OCI-LY7 (cell line): ENCODE measurements around the gene C2CD4A. TPM values are rescaled to one million over a fixed set of nuclear protein-coding genes. Genes with fewer than 3 reads are reported as not detected.

ENCODE experiments used
- BruUV-seq: library from RNA; stranded (reverse); fragments of 400-500 nt; replicated peaks from 2 replicates; lab custom pipeline; 2021; lab: Mats Ljungman, UMichigan
- CTCF ChIA-PET: fragments of 300-600 bp; sonication (Branson Sonifier 250); formaldehyde crosslinking; loops from one replicate; lab custom pipeline; 2022; ENCODE audit warnings: antibody characterized with exemption; ENCODE audit not compliant: unreplicated experiment; lab: Charles Lee
- POLR2A ChIA-PET: fragments of 300-600 bp; sonication (Branson Sonifier 250); formaldehyde crosslinking; loops from one replicate; lab custom pipeline; 2022; ENCODE audit warnings: antibody characterized with exemption; lab: Charles Lee
- DNase-seq: peaks from one replicate; pipeline ENCODE4 v3.0.0-alpha.2; 2015; ENCODE audit warnings: low spot score
- H2AFZ ChIP-seq: fragments of 200-600 bp; sonication (generic), shearing (Covaris generic); 2 replicates; pipeline ENCODE4 v1.6.1; 2014; ENCODE audit warnings: mild to moderate bottlenecking, antibody characterized with exemption, low read length, moderate library complexity
- H3K27ac ChIP-seq: fragments of 200-600 bp; sonication (generic); 2 replicates; pipeline ENCODE4 v1.5.1; 2014; ENCODE audit warnings: mixed run types, low read depth, mild to moderate bottlenecking, moderate library complexity, low read length, inconsistent platforms; ENCODE audit not compliant: poor library complexity, severe bottlenecking
- H3K36me3 ChIP-seq: fragments of 200-600 bp; sonication (generic); 2 replicates; pipeline ENCODE4 v1.6.1; 2014; ENCODE audit warnings: mild to moderate bottlenecking, antibody characterized with exemption, low read length, moderate library complexity, mixed read lengths; ENCODE audit not compliant: insufficient read depth
- H3K4me1 ChIP-seq: fragments of 200-600 bp; sonication (generic); 2 replicates; pipeline ENCODE4 v1.5.1; 2014; ENCODE audit warnings: mild to moderate bottlenecking, low read length; ENCODE audit not compliant: insufficient read depth, poor library complexity, severe bottlenecking
- H3K4me2 ChIP-seq: fragments of 200-600 bp; sonication (generic); 2 replicates; pipeline ENCODE4 v1.6.1; 2014; ENCODE audit warnings: mild to moderate bottlenecking, low read length
- H3K4me3 ChIP-seq: fragments of 200-600 bp; sonication (generic); 2 replicates; pipeline ENCODE4 v1.5.1; 2014; ENCODE audit warnings: mild to moderate bottlenecking, low read depth, low read length; ENCODE audit not compliant: poor library complexity, severe bottlenecking
- H3K79me2 ChIP-seq: fragments of 200-600 bp; sonication (generic); 2 replicates; pipeline ENCODE4 v1.6.1; 2016; ENCODE audit warnings: low read depth, mild to moderate bottlenecking, low read length, moderate library complexity, mixed read lengths; ENCODE audit not compliant: insufficient read depth
- H3K9me2 ChIP-seq: fragments of 200-600 bp; sonication (generic); 2 replicates; pipeline ENCODE4 v1.6.1; 2016; ENCODE audit warnings: mild to moderate bottlenecking, low read length, mixed read lengths; ENCODE audit not compliant: insufficient read depth
- H3K9me3 ChIP-seq: fragments of 200-600 bp; sonication (generic); 2 replicates; pipeline ENCODE4 v1.6.1; 2014; ENCODE audit warnings: mild to moderate bottlenecking, mixed run types, low read length, mixed read lengths
- H4K20me1 ChIP-seq: fragments of 200-600 bp; sonication (generic); 2 replicates; pipeline ENCODE4 v1.6.1; 2014; ENCODE audit warnings: mild to moderate bottlenecking, antibody characterized with exemption, low read length, moderate library complexity, mixed read lengths; ENCODE audit not compliant: insufficient read depth
- EZH2phosphoT487 ChIP-seq: fragments of 200-600 bp; sonication (generic); IDR thresholded peaks from 2 replicates; pipeline ENCODE4 v1.6.1; 2018; ENCODE audit warnings: low read depth, borderline replicate concordance, mild to moderate bottlenecking, mixed run types, antibody characterized with exemption, low read length, moderate library complexity, mixed read lengths
- intact Hi-C: fragments of 100-400 bp; cut with micrococcal nuclease; formaldehyde crosslinking; loops from one replicate; pipeline ENCODE4 v1.10.0; 2022; ENCODE audit not compliant: unreplicated experiment
- total RNA-seq, 2 experiments: library from RNA; depleted of rRNA in 1 of 2; stranded (reverse); fragments of >200 nt in 1 of 2; shearing (Covaris generic) in 1 of 2; gene quantifications; 2 replicates each; pipeline ENCODE4 v1.2.3, GENCODE V29; 2014 to 2022
- TF ChIP-seq, protein P1 (sequence below): fragments of 200-600 bp; sonication (generic); conservative IDR thresholded peaks from 2 replicates; pipeline ENCODE4 v1.5.1; 2014; ENCODE audit warnings: mild to moderate bottlenecking, antibody characterized with exemption, low read length, moderate library complexity, mixed read lengths

C2CD4A gene
- total RNA-seq, 2 experiments from 2014 or later: not detected

- Histone ChIP-seq H4K20me1 (peaks cover 21% of the 10 kb centered on the region), H3K9me3 (no peaks in the 10 kb centered on the region), H3K79me2 (peaks cover 71% of the 10 kb centered on the region), H3K27ac (no peak overlapping the region), H3K4me3 (no peak overlapping the region), H3K4me1 (peaks cover 26% of the 10 kb centered on the region), H3K36me3 (peaks cover 6% of the 10 kb centered on the region; the same call in 1 of the 2 replicates), H3K9me2 (no peaks in the 10 kb centered on the region), H3K4me2 (no peak overlapping the region), H2AFZ (no peak overlapping the region)
- POLR2A ChIA-PET: no interaction called here
- intact Hi-C loops: no loop called here
- TF ChIP-seq, protein P1, sequence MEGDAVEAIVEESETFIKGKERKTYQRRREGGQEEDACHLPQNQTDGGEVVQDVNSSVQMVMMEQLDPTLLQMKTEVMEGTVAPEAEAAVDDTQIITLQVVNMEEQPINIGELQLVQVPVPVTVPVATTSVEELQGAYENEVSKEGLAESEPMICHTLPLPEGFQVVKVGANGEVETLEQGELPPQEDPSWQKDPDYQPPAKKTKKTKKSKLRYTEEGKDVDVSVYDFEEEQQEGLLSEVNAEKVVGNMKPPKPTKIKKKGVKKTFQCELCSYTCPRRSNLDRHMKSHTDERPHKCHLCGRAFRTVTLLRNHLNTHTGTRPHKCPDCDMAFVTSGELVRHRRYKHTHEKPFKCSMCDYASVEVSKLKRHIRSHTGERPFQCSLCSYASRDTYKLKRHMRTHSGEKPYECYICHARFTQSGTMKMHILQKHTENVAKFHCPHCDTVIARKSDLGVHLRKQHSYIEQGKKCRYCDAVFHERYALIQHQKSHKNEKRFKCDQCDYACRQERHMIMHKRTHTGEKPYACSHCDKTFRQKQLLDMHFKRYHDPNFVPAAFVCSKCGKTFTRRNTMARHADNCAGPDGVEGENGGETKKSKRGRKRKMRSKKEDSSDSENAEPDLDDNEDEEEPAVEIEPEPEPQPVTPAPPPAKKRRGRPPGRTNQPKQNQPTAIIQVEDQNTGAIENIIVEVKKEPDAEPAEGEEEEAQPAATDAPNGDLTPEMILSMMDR: no peak
- no peak for TF ChIP-seq EZH2phosphoT487
- CTCF ChIA-PET: no interaction called here
- no peak for DNase-seq
- no TSS peak for BruUV-seq
Observed at GRCh38 chr15:62054979-62055378, 11.8 kb upstream of the C2CD4A start.

DNA sequence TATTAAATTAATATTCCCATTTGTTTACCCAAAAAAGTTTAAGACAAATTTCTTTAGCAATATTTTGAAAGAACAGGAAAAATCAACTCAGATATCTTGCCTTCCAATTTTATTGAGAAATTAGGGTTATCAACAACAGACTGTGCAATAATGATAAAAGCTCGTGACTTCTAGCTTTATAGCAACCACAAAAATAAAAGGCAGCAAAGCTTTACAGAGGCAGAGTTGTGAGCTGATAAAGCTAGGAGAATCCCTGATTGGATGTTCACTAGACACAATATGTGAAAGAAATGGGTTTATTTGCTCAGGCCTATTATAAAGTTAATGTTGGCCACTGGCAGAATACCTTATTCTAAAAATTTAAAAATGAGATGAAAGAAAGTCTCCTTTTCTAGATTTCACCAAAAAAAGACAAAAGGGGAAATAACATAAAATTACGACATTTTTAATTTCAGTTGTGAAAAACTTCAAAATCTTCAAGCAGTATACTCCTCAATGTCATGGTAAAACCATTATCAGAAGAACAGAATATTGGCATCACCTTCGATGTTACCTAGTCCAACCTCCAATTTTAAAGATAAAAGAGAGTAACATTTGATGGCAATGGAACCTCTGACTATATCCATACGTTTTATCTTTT is 9.3 kb upstream of the C2CD4A start:
- CTCF ChIA-PET: no interaction called here

More for the DNA sequence above, 9.3 kb upstream of the C2CD4A start:
- no peak overlapping the region for H2AFZ ChIP-seq
- H3K4me2 ChIP-seq: no peak overlapping the region
- H4K20me1 ChIP-seq: peaks cover 16% of the 10 kb centered on the region
- no peaks in the 10 kb centered on the region for H3K9me2 ChIP-seq
- peaks cover 6% of the 10 kb centered on the region; the same call in 1 of the 2 replicates for H3K36me3 ChIP-seq
- peaks cover 38% of the 10 kb centered on the region for H3K4me1 ChIP-seq
- no peaks in the 10 kb centered on the region for H3K9me3 ChIP-seq
- no peak overlapping the region for H3K27ac ChIP-seq
- POLR2A ChIA-PET: no interaction called here
- TF ChIP-seq EZH2phosphoT487: no peak
- TF ChIP-seq, protein P1: no peak
- BruUV-seq: no TSS peak
- no peak overlapping the region for H3K4me3 ChIP-seq
- peaks cover 50% of the 10 kb centered on the region for H3K79me2 ChIP-seq
- DNase-seq: no peak
- intact Hi-C loops: no loop called here
